SK-N-SH treated with all-trans-retinoic acid at 6 μM for 48 hours (cell line): ENCODE data around the gene BMP8B.
"Not testable (repeated sequence)": the region's sequence is repeated elsewhere in the genome, so short reads cannot be mapped to it uniquely, and the experiment has no call there.

Experiments
- ARNTL ChIP-seq: fragments of 450-650 bp; formaldehyde crosslinking; IDR thresholded peaks from 2 replicates; pipeline ENCODE4 v1.5.0; 2020; ENCODE audit warnings: low read depth, mild to moderate bottlenecking, moderate library complexity, borderline replicate concordance
- CSDC2 ChIP-seq: fragments of 250-450 bp; sonication (Bioruptor Pico); IDR thresholded peaks from 2 replicates; pipeline ENCODE4 v1.5.0; 2020; ENCODE audit warnings: mild to moderate bottlenecking, moderate library complexity
- PATZ1 ChIP-seq: fragments of 250-450 bp; sonication (Bioruptor Pico); IDR thresholded peaks from 2 replicates; pipeline ENCODE4 v1.8.0; 2020; ENCODE audit warnings: mild to moderate bottlenecking, moderate library complexity, borderline replicate concordance
- SNAI2 ChIP-seq: fragments of 250-450 bp; sonication (Bioruptor Pico); IDR thresholded peaks from 2 replicates; pipeline ENCODE4 v1.5.0; 2020; ENCODE audit warnings: mild to moderate bottlenecking, moderate library complexity
- TCF4 ChIP-seq: fragments of 250-450 bp; sonication (Bioruptor Pico); IDR thresholded peaks from 2 replicates; pipeline ENCODE4 v1.8.0; 2021; ENCODE audit warnings: mild to moderate bottlenecking, moderate library complexity, borderline replicate concordance
- TOX ChIP-seq: fragments of 250-450 bp; sonication (Bioruptor Pico); IDR thresholded peaks from 2 replicates; pipeline ENCODE4 v1.8.0; 2021; ENCODE audit warnings: mild to moderate bottlenecking, moderate library complexity, borderline replicate concordance
- TSHZ2 ChIP-seq: fragments of 250-450 bp; sonication (Bioruptor Pico); IDR thresholded peaks from 2 replicates; pipeline ENCODE4 v1.5.0; 2020; ENCODE audit warnings: mild to moderate bottlenecking, moderate library complexity
- ZFP3 ChIP-seq: fragments of 250-450 bp; sonication (Bioruptor Pico); IDR thresholded peaks from 2 replicates; pipeline ENCODE4 v1.5.0; 2020; ENCODE audit warnings: mild to moderate bottlenecking, moderate library complexity
- ZNF8 ChIP-seq: fragments of 450-650 bp; formaldehyde crosslinking; IDR thresholded peaks from 2 replicates; pipeline ENCODE4 v1.5.0; 2020; ENCODE audit warnings: mild to moderate bottlenecking, moderate library complexity

- TF ChIP-seq ZNF8 (CRISPR knock-in tag); TSHZ2; PATZ1; TCF4 (CRISPR knock-in tag); CSDC2 (CRISPR knock-in tag); ZFP3 (CRISPR knock-in tag); ARNTL; TOX (CRISPR knock-in tag); SNAI2: not testable (repeated sequence)
Measured at GRCh38 chr1:39817091-39817932, 28.6 kb upstream of the BMP8B start.
